HL-60 (cell line): Measurements from ENCODE around the gene AKTIP.
A peak's percentile ranks its signal among the peaks of the same experiment; 100 is the strongest.

ENCODE experiments used
- DNase-seq, 2 experiments: peaks; one replicate each; pipeline ENCODE4 v3.0.0-alpha.2; 2010 to 2020; ENCODE audit warnings: low read depth in 1 of 2, low spot score in 1 of 2
- H3K27ac ChIP-seq: fragments of 250-450 bp; sonication (Bioruptor Pico); replicated peaks from 2 replicates; pipeline ENCODE4 v1.5.1; 2020; ENCODE audit warnings: mild to moderate bottlenecking, moderate library complexity
- H3K27me3 ChIP-seq: fragments of 250-450 bp; sonication (Bioruptor Pico); 2 replicates; pipeline ENCODE4 v1.5.1; 2021; ENCODE audit warnings: mild to moderate bottlenecking, moderate library complexity; ENCODE audit not compliant: insufficient read depth, poor library complexity, severe bottlenecking
- H3K4me3 ChIP-seq: replicated peaks from 2 replicates; pipeline ENCODE4 v1.5.1; 2011; ENCODE audit warnings: mild to moderate bottlenecking, control low read depth, low read length; ENCODE audit not compliant: insufficient read depth
- CTCF ChIP-seq: IDR thresholded peaks from one replicate; pipeline ENCODE4 v1.5.1; 2011; ENCODE audit warnings: low read length, control low read depth, inconsistent platforms; ENCODE audit not compliant: insufficient read depth
- GABPA ChIP-seq: IDR thresholded peaks from 2 replicates; pipeline ENCODE4 v1.6.1; 2012; ENCODE audit warnings: low read depth
- POLR2AphosphoS5 ChIP-seq: IDR thresholded peaks from 2 replicates; pipeline ENCODE4 v1.6.1; 2012; ENCODE audit warnings: low read depth
- REST ChIP-seq: IDR thresholded peaks from 2 replicates; pipeline ENCODE4 v1.6.1; 2012; ENCODE audit warnings: low read depth; ENCODE audit not compliant: insufficient replicate concordance
- SPI1 ChIP-seq: IDR thresholded peaks from 2 replicates; pipeline ENCODE4 v1.6.1; 2012; ENCODE audit warnings: low read depth, mild to moderate bottlenecking, borderline replicate concordance

AKTIP gene

GRCh38 chr16:53523126-53523804 is 20.3 kb upstream of the AKTIP start:
- TF ChIP-seq POLR2AphosphoS5: no peak
- no peak for TF ChIP-seq CTCF
- TF ChIP-seq REST: no peak
- TF ChIP-seq GABPA: no peak
- no peak for TF ChIP-seq SPI1
- H3K4me3 ChIP-seq: no peak overlapping the region
- DNase-seq: no peak
- H3K27ac ChIP-seq: no peak overlapping the region
- H3K27me3 ChIP-seq: no peaks in the 10 kb centered on the region

- Histone ChIP-seq H3K4me3 (no peak overlapping the region), H3K27ac (no peak overlapping the region; the same call in 1 of the 2 replicates), H3K27me3 (peaks cover 3% of the 10 kb centered on the region)
- TF ChIP-seq SPI1 (no peak), POLR2AphosphoS5 (no peak), GABPA (no peak), CTCF (no peak), REST (no peak)
- DNase-seq: no peak
These were observed 16.5 kb upstream of the AKTIP start for GRCh38 chr16:53519417-53520091.

- peak overlapping the region; percentile 17; the same call in 1 of the 2 replicates for H3K27ac ChIP-seq
- no peak overlapping the region for H3K4me3 ChIP-seq
- peak; percentile 85 for TF ChIP-seq POLR2AphosphoS5
- no peak for TF ChIP-seq SPI1
- TF ChIP-seq GABPA: 0 out of 2 replicates have a peak, but pooled peaks have one; percentile 9
- TF ChIP-seq REST: no peak
- no peak for TF ChIP-seq CTCF
- DNase-seq: peak in 1 of 2 experiments; percentile 63
- peaks cover 3% of the 10 kb centered on the region for H3K27me3 ChIP-seq
These were observed 15.8 kb upstream of the AKTIP start for GRCh38 chr16:53518550-53519416.
